GM21526 (cell line): ENCODE data around the gene ARHGAP8.

Experiments used
- ATAC-seq: cut with Tn5 transposase; IDR thresholded peaks from one replicate; pipeline ENCODE4 v1.9.1; 2021; ENCODE audit warnings: moderate library complexity; ENCODE audit not compliant: unreplicated experiment, low FRiP score

The ARHGAP8 gene

GRCh38 chr22:44760476-44760875 lies 8.1 kb downstream of the ARHGAP8 start:
- ATAC-seq: no peak

- ATAC-seq: no peak
These were observed 8.7 kb downstream of the ARHGAP8 start for GRCh38 chr22:44761025-44761424.

DNA sequence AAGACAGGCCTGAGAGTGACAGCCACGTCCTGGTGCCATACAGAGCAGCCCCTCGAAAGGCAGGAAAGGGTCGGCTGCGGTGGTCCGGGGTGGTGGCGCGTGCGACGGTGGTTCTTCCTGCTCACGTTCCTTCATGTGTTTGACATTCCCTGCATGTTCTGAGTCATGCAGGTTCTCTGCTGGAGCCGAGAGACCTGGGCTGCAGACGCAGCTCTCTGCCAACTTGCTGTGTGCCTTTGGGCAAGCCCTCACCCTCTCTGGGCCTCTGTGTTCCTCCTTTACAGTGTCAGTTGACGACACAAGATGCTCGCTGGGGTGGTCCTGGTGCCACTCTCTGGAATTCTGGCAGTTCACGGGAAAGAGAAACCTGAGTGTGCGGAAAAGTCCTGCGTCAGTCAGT lies 12.0 kb downstream of the ARHGAP8 start:
- no peak for ATAC-seq

GRCh38 chr22:44764974-44765373 lies 12.6 kb downstream of the ARHGAP8 start:
- ATAC-seq: no peak

DNA sequence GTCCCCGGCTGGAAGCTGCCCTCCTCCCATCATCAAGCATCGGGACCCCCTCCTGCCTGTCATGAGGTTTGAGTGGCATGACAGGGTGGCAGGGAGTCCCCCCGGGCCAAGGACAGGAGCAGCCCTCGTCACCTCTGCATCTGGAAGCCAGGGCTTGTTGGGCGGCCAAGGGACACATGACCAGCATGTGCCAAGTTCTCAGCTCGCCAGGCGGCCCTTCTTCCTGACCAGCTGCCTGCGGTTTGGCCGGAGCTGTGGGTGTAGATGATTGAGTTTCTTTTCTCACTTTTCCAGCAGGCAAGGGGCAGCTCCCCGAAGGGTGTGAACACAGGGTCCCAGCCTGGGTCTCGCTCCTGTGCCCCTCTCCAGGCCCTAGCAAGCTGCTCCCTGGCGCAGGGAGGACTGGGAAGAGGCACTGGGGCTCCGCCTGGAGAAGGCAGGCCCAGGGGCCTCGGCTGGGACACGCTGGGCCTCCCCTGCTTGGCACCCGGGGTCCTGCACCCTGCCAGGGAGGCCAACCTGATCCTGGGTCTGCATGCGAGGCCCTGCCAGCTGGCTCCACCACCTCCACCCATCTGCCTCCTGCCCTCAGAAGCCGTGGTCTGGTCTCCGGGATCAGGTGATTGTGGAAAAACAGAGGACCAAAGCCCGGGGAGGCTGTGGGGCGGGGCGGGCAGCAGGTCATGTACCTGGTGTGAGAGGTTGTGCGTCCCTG lies 13.4 kb downstream of the ARHGAP8 start:
- ATAC-seq: no peak

DNA sequence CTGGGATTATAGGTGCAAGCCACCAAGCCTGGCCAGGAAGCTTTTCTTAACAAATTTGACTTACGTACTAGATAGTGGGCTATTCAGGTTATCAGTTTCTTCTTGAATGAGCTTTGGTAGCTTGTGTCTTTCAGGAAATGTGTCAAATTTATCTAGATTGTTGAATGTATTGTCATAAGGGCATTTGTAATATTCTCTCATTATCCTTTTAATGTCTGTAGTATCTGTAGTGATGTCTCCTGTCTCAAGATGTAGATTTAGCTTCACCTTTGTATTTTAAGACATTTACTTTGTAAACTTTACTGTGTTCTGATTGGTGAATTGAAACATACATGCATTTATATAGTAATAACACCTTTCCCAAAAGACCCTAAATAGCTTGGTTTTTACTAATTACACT lies 20.7 kb downstream of the ARHGAP8 start:
- ATAC-seq: no peak

GRCh38 chr22:44775862-44776261 lies 23.5 kb downstream of the ARHGAP8 start:
- no peak for ATAC-seq

GRCh38 chr22:44776605-44777363 lies 24.4 kb downstream of the ARHGAP8 start:
- no peak for ATAC-seq

DNA sequence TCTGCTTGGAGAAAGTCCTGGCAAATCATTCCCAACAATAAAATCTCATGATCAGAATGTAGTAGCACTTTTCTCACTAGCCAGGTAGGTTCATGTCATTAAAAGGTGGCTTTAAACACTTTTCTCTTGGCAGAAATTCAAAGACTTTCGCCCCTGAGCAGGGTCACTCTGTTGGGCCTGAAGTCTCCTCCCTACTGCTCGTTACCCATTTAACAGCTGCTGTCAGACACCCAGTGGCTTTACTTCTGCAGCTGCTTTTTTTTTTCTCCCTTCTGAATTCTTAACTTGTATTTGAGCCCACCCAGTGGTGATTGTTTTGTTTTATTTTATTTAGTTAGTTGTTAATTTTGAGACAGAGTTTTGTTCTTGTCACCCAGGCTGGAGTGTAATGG lies 25.0 kb downstream of the ARHGAP8 start:
- no peak for ATAC-seq

- no peak for ATAC-seq
These were observed 28.6 kb downstream of the ARHGAP8 start for GRCh38 chr22:44780876-44781449.

DNA sequence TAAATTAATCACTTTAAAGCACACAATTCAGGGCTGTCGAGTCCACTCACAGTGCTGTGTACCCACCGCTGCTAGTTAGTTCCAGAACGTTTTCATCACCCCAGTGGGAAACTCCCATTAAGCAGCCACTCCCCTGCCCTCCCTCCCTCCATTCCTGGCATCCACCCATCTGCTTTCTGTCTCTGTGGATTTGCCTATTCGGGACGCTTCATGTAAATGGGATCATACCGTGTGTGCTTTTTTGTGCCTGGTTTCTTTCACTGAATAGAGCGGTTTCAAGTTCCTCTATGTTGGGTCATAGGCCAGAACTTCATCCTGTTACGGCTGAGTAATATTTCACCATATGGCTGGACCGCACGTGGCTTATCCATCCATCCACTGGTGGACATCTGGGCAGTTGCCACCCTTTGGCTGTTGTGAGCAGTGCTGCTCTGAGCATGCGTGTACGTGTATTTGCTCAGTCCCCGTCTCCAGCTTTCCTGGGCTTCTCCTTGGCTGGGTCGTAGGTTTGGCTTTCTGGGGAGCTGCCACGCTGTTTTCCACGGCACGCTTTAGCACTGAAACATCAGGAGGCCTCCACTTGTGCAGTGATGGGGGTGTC lies 30.1 kb downstream of the ARHGAP8 start:
- no peak for ATAC-seq

DNA sequence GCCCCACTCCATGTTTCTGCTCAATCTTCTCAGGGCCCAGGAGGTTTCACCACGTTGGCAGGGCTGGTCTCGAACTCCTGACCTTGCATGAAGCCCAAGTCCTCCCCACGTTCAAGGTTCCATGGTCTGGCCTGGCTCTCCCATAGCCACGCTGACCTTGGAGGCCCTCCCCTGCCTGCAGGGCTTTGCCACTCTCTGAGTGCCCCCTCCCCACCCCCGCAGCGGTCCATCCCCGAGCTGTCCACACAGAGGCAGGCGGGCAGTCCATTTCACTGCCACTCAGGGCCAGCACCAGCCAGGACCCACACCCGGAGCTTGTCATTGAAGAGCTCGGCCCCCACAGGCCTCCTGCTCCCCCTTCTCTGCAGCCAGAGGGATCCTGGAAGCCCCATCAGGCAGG lies 30.7 kb downstream of the ARHGAP8 start:
- ATAC-seq: no peak

GRCh38 chr22:44783581-44783980 lies 31.2 kb downstream of the ARHGAP8 start:
- no peak for ATAC-seq

DNA sequence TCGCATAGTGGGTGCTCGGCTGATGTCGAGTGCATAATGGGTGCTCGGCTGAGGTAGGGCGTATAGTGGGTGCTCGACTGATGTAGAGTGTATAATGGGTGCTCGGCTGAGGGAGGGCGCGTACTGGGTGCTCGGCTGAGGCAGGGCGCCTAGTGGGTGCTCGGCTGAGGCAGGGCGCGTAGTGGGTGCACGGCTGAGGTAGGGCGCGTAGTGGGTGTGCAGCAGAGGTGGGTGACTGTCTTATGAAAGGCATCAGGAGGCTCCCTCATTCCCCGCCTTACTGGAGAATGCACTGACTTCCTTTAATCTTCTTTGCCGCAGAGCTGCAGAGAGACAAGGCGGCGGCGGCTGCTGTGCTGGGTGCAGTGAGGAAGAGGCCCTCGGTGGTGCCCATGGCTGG lies 33.8 kb downstream of the ARHGAP8 start:
- no peak for ATAC-seq

DNA sequence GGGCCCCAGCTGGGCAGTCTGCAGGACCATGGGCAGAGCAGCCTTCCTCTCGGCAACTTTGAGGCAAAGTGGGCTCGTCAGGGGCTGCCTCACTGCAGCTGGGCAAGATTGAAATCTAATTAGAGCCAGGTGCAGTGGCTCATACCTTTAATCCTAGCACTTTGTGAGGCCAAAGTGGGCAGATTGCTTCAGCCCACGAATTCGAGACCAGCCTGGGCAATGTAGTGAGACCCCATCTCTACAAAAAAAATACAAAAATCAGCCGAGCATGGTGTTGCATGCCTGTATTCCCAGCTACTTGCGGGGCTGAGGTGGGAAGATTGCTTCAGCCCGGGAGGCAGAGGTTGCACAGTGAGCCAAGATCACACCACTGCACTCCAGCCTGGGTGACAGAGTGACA lies 34.2 kb downstream of the ARHGAP8 start:
- ATAC-seq: no peak

GRCh38 chr22:44787832-44788231 lies 35.5 kb downstream of the ARHGAP8 start:
- ATAC-seq: no peak

DNA sequence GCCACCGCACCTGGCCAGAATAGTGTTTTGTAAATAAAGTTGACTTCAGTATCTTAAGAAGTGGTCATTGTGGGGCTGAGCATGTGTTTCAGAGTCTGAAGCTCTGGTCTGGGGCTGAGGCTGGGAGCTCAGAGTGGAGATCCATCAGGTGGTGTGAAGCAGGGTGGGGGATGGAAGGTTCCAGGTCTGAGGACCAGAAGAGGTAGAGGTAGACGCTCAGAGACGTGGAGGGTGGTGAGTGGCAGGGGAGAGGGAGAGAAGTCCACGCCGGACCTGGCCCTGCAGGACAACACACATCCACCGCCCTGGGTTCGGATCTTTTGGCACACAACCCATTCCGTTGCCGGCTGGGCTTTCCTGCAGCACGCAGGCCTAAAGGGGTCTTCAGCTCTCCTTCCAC lies 40.7 kb downstream of the ARHGAP8 start:
- no peak for ATAC-seq

DNA sequence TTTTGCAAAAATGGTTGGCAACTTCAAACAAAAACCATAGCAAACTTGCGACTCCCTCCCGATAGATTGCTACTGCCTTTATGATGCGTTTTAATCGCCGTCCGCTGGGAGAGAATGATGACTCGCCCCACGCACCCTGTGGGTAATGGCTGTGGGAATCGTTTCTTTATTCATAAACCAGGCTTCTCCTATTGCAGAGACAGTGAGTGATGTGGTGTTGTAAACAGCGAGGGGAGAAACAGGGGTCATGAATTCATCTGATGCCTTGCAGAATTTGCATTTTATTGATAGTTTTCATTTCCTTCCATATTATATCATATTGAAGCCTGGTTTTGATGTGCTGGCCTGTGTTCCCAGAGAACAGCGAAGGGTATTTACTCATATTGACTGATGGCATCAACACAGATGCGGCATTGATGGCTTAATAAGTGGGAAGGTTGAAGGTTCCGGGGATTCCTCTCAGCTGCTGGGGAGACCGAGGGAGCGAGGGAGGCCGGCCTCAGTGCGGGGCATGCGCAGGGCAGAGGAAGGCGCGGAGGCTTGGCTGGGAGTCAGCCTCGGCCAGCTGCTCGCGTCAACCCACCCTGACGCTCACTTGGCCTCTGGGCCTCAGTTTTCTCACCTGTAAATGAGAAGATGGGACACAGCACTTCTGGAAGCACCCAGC lies 41.3 kb downstream of the ARHGAP8 start:
- ATAC-seq: no peak

GRCh38 chr22:44795701-44796630 lies 43.6 kb downstream of the ARHGAP8 start:
- ATAC-seq: no peak

DNA sequence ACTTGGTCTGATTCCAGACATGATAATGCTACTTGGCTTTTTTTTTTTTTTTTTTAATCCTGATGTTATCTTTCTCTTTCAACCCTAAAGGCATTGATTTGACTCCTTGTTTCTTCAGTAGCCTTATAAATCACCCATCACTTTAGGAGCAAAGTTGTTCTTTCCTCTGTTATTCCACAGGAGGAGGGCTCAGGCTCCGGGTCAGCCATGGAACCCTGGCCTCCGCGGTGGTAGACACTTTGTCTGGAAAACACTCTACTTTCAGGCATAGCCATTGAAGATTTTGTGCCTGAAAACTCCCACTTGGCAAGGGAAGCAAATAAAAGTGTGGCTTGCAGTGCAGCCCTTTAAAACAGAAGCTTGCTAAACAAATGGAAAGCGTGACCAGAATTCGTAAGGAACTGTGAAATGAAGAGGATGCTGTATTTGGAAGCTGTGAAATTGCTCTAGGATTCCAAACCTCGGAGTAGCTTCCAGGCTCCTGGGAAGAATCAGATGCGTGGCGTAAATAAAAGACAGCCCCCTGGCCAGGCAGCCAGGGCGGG lies 44.9 kb downstream of the ARHGAP8 start:
- no peak for ATAC-seq
